Kidney epithelial cell (primary cell): ENCODE data around the gene SGSM2. TPM values are rescaled to one million over a fixed set of nuclear protein-coding genes. Genes with fewer than 3 reads are reported as not detected.

Experiments
- DNase-seq: peaks from one replicate; pipeline ENCODE4 v3.0.0-alpha.2; 2010; ENCODE audit warnings: low read depth
- H3K27me3 ChIP-seq: 2 replicates; pipeline ENCODE4 v1.6.0; 2011; ENCODE audit warnings: low read length; ENCODE audit not compliant: control insufficient read depth, insufficient read depth
- H3K36me3 ChIP-seq: 2 replicates; pipeline ENCODE4 v1.5.1; 2011; ENCODE audit warnings: low read length; ENCODE audit not compliant: control insufficient read depth, insufficient read depth
- H3K4me3 ChIP-seq: 2 replicates; pipeline ENCODE4 v1.5.1; 2011; ENCODE audit warnings: low read depth, mild to moderate bottlenecking, control low read depth, low read length
- CTCF ChIP-seq: IDR thresholded peaks from 2 replicates; pipeline ENCODE4 v1.5.1; 2011; ENCODE audit warnings: mild to moderate bottlenecking, moderate library complexity, low read length, control low read depth, inconsistent platforms; ENCODE audit not compliant: insufficient read depth, poor library complexity, severe bottlenecking
- total RNA-seq: library from RNA; depleted of rRNA; stranded (reverse); fragments of >200 nt; gene quantifications from 2 replicates; pipeline ENCODE4 v1.2.3, GENCODE V29; 2015

Gene SGSM2
- total RNA-seq, 1 donor from 2014 or later, result 24.7 TPM

- H3K4me3 ChIP-seq, result no peak overlapping the region
- no peak for DNase-seq
- no peaks in the 10 kb centered on the region for H3K27me3 ChIP-seq
- TF ChIP-seq CTCF, result no peak
- H3K36me3 ChIP-seq, result no peaks in the 10 kb centered on the region
Observed at GRCh38 chr17:2354311-2354710, 17.0 kb downstream of the SGSM2 start.

GRCh38 chr17:2357237-2357636, 19.9 kb downstream of the SGSM2 start:
- no peak for TF ChIP-seq CTCF
- no peaks in the 10 kb centered on the region for H3K36me3 ChIP-seq
- no peak overlapping the region for H3K4me3 ChIP-seq
- no peak for DNase-seq
- no peaks in the 10 kb centered on the region for H3K27me3 ChIP-seq

GRCh38 chr17:2357931-2358434, 20.7 kb downstream of the SGSM2 start:
- no peak for TF ChIP-seq CTCF
- no peak for DNase-seq
- no peaks in the 10 kb centered on the region for H3K27me3 ChIP-seq
- H3K36me3 ChIP-seq, result no peaks in the 10 kb centered on the region
- H3K4me3 ChIP-seq, result no peak overlapping the region

GRCh38 chr17:2361010-2361760, 23.9 kb downstream of the SGSM2 start:
- no peak for TF ChIP-seq CTCF
- Histone ChIP-seq H3K36me3 (no peaks in the 10 kb centered on the region), H3K4me3 (no peak overlapping the region), H3K27me3 (no peaks in the 10 kb centered on the region)
- DNase-seq, result no peak

GRCh38 chr17:2362016-2362415, 24.7 kb downstream of the SGSM2 start:
- Histone ChIP-seq H3K36me3 (no peaks in the 10 kb centered on the region), H3K27me3 (no peaks in the 10 kb centered on the region), H3K4me3 (no peak overlapping the region)
- TF ChIP-seq CTCF, result no peak
- DNase-seq, result no peak

- DNase-seq, result no peak
- Histone ChIP-seq H3K4me3 (no peak overlapping the region), H3K27me3 (no peaks in the 10 kb centered on the region), H3K36me3 (no peaks in the 10 kb centered on the region)
- no peak for TF ChIP-seq CTCF
Observed at GRCh38 chr17:2362416-2362815, 25.1 kb downstream of the SGSM2 start.
